ENCODE results near the gene SERPINA12. TPM values are rescaled to one million over a fixed set of nuclear protein-coding genes. Genes with fewer than 3 reads are reported as not detected.
A peak's percentile ranks its signal among the peaks of the same experiment; 100 is the strongest.

SERPINA12 gene
- total RNA-seq, 1 donor from 2014 or later = not detected

DNA sequence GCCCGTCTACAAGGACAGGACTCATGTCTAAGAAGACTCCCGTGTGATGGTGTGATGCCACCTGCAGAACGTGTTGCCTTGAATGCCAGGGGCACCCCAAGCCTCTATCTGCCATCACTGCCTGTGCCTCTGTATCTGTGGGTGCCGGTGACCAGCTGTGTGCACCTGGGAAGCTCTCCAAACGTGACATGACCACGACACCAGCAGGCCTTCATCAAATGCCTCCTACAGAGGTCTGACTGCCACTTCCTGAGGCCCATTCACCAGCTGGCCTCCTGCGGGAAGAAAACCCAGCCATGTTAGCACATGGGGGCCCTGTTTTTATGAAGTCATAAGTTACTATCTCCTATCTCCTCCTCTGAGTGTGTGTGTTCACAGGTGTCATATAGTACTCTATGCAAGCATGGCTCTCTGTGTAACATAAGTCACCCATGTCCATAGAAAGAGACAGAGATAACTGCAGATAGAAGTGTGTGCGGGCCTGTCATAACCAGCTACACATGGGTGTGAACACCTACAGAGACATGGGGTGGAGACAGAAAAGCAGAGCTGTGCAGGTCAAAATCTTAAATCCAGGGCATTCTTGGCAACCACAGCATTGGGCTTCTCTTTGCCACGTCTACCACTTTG is 33.7 kb upstream of the SERPINA12 start:
- H3K27me3 ChIP-seq (ENCODE audit: insufficient read depth, low read length) = no peaks in the 10 kb centered on the region
- H3K4me2 ChIP-seq (ENCODE audit: low read length) = no peak overlapping the region
- H2AFZ ChIP-seq (ENCODE audit: low read depth, low read length) = peak overlapping the region; percentile 47
- H3K36me3 Mint-ChIP-seq (ENCODE audit: low read depth, unreplicated experiment) = no peaks in the 10 kb centered on the region
- H4K20me1 ChIP-seq (ENCODE audit: insufficient read depth, low read length) = no peaks in the 10 kb centered on the region
- no peak overlapping the region for H3K27ac Mint-ChIP-seq (ENCODE audit: unreplicated experiment)
- no peaks in the 10 kb centered on the region for H3K9me3 ChIP-seq (ENCODE audit: insufficient read depth, low read depth, low read length)
- peaks cover 15% of the 10 kb centered on the region for H3K4me1 ChIP-seq (ENCODE audit: insufficient read depth, low read length)
- no peaks in the 10 kb centered on the region for H3K36me3 ChIP-seq (ENCODE audit: insufficient read depth, low read length)
- H3K4me3 ChIP-seq (ENCODE audit: insufficient read depth, low read depth, low read length) = no peak overlapping the region
- H3K9ac ChIP-seq (ENCODE audit: low read length) = no peak overlapping the region
- H3K4me1 Mint-ChIP-seq (ENCODE audit: low read depth, unreplicated experiment) = peaks cover 13% of the 10 kb centered on the region
- no peaks in the 10 kb centered on the region for H3K79me2 ChIP-seq (ENCODE audit: insufficient read depth, low read length)
- TF ChIP-seq EZH2 (IDR thresholded peaks at IDR 0.05; ENCODE audit: insufficient read depth, low read length) = no peak
- TF ChIP-seq, protein P1, sequence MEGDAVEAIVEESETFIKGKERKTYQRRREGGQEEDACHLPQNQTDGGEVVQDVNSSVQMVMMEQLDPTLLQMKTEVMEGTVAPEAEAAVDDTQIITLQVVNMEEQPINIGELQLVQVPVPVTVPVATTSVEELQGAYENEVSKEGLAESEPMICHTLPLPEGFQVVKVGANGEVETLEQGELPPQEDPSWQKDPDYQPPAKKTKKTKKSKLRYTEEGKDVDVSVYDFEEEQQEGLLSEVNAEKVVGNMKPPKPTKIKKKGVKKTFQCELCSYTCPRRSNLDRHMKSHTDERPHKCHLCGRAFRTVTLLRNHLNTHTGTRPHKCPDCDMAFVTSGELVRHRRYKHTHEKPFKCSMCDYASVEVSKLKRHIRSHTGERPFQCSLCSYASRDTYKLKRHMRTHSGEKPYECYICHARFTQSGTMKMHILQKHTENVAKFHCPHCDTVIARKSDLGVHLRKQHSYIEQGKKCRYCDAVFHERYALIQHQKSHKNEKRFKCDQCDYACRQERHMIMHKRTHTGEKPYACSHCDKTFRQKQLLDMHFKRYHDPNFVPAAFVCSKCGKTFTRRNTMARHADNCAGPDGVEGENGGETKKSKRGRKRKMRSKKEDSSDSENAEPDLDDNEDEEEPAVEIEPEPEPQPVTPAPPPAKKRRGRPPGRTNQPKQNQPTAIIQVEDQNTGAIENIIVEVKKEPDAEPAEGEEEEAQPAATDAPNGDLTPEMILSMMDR (IDR thresholded peaks at IDR 0.05; ENCODE audit: insufficient read depth, low read depth, low read length) = no peak
- DNase-seq (ENCODE audit: low read depth) (no peak), FAIRE-seq (no peak)
- no peak overlapping the region for H3K27ac ChIP-seq (ENCODE audit: low read depth, low read length)
- peaks cover 12% of the 10 kb centered on the region for H3K9me3 Mint-ChIP-seq (ENCODE audit: unreplicated experiment)
- no peak overlapping the region for H3K4me3 Mint-ChIP-seq (ENCODE audit: unreplicated experiment)
- peaks cover 16% of the 10 kb centered on the region for H3K27me3 Mint-ChIP-seq (ENCODE audit: low read depth, unreplicated experiment)

DNA sequence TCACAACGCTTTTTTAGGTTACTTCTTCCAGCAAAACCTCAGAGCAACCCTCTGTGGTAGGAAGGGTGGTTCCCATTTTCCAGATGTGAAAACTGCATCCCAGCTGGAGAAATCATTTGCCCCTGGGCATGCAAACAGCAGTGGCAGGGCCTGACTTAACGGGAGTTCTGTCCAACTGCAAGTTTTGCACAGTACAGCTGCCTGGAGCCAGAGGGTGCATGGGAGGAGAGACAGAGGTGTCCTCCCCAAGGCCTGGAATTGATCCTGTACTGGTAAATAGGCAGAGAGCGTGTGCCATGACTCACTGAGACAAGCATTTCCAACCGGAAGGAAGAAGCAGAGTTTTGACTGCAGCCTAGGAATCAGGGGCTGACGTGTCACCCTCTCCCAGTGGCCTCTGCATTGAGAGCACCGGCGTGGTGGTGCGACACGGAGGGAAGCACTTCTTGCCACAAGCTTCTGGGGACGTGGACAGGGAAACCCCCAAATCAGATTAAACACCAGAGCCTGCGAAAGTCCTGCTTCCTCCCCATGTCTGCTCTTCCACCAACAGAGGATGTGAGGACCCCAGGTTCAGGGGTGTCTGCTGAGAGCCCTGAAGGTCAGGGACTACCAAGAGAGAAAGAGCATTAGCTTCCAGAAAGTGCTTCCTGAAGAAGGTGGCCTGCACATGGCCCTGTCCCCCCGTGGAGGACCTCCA is 33.0 kb upstream of the SERPINA12 start:
- Mint-ChIP-seq H3K9me3 (ENCODE audit: unreplicated experiment) (peaks cover 12% of the 10 kb centered on the region), H3K27ac (ENCODE audit: unreplicated experiment) (no peak overlapping the region), H3K4me1 (ENCODE audit: low read depth, unreplicated experiment) (peaks cover 13% of the 10 kb centered on the region), H3K27me3 (ENCODE audit: low read depth, unreplicated experiment) (peaks cover 17% of the 10 kb centered on the region), H3K4me3 (ENCODE audit: unreplicated experiment) (no peak overlapping the region), H3K36me3 (ENCODE audit: low read depth, unreplicated experiment) (no peaks in the 10 kb centered on the region)
- Histone ChIP-seq H3K36me3 (ENCODE audit: insufficient read depth, low read length) (no peaks in the 10 kb centered on the region), H3K9me3 (ENCODE audit: insufficient read depth, low read depth, low read length) (no peaks in the 10 kb centered on the region), H3K27me3 (ENCODE audit: insufficient read depth, low read length) (no peaks in the 10 kb centered on the region), H3K4me3 (ENCODE audit: insufficient read depth, low read depth, low read length) (no peak overlapping the region), H3K9ac (ENCODE audit: low read length) (no peak overlapping the region), H3K79me2 (ENCODE audit: insufficient read depth, low read length) (no peaks in the 10 kb centered on the region), H2AFZ (ENCODE audit: low read depth, low read length) (peak overlapping the region; percentile 47), H3K27ac (ENCODE audit: low read depth, low read length) (no peak overlapping the region), H3K4me1 (ENCODE audit: insufficient read depth, low read length) (peaks cover 15% of the 10 kb centered on the region), H4K20me1 (ENCODE audit: insufficient read depth, low read length) (no peaks in the 10 kb centered on the region), H3K4me2 (ENCODE audit: low read length) (peak overlapping the region; percentile 26)
- FAIRE-seq (no peak), DNase-seq (ENCODE audit: low read depth) (peak; percentile 37)
- TF ChIP-seq, protein P1 (IDR thresholded peaks at IDR 0.05; ENCODE audit: insufficient read depth, low read depth, low read length) = no peak
- TF ChIP-seq EZH2 (IDR thresholded peaks at IDR 0.05; ENCODE audit: insufficient read depth, low read length) = no peak
